Activated gamma-delta T cell treated with Interleukin-2 at 50 U/mL for 16 hours (primary cell): ENCODE results near the gene KAT6B.

Source experiments
- DNase-seq: peaks from one replicate; pipeline ENCODE4 v3.0.0-alpha.2; 2020

KAT6B gene

DNA sequence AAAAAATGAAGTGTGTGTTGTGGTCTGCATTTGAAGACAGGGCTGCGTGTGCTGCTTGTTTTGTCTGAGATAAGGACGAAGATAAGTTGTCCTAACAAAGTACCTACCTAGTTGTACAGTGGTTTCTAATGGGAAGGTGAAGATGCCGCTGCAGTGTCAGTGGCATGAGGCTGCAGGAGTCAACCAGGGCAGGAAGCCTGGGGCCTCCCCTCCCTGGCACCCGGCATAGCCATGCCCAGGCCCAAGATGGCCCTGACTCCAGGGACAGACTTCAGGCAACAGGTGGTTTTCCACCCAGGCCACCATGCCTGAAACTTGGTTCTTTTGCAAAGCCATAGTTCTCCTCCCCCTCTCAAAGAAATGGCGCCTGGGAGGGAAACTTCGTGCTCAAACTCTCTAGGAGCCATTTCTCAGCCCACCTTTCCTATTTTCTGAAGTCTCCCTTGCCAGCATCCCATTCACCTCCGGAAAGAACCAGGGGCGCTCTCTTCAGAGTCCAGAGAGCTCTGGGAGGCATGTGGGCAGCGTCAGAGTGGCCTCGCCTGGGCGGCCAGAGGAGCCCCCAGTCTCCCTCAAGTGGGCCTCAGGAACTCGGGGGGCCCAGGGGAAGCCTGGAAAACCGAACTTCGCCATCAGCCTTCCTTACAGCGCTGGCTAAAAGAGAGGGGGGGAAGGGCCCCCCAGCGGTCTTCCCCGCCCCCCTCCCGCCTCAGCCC is 2.1 kb upstream of the KAT6B start:
- DNase-seq: peak; percentile 20

DNA sequence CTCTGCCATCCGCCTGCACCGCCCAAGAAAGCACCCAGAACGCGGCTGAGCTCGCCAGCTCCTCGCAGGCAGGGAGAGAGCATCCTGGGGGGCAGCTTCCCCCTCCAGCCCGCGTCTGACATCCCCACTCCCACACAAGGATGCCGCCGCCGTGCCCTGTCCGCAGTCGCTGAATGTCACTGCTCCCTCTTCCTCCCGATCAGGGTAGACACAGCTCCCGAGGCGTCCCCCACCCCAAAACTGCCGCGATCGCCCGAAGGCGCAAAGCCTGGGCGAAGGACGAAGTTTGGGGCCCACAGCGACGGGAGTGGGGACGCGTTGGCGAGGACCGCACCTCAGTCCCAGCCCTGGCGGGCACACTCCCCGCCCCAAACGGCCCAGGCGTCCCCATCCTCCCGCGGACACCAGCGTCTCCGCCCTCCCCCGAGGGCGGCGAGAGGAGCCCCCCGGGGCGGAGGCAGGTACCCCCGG is 1.5 kb upstream of the KAT6B start:
- DNase-seq: peak; percentile 40

- peak; percentile 56 for DNase-seq
Observed at GRCh38 chr10:74825371-74826141, 844 bp upstream of the KAT6B start.

GRCh38 chr10:74827045-74827441 is 643 bp downstream of the KAT6B start:
- no peak for DNase-seq

DNA sequence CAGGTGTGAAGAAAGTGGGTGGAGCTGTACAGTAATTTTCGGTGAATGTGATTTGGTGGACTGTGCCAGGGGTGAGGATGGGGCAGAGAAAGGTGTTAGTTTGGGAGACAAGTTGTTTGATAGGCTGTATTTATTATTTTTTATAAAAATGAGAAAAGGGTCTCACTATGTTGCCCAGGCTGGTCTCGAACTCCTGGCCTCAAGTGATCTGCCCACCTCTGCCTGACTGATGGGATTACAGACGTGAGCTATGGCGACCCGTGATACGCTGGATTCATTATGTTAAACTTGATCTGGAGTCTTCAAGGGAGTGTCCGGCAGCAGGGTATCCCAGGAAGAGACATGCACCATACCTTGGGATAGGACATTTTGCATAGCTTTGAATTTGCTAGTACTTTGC is 1.3 kb downstream of the KAT6B start:
- no peak for DNase-seq

- DNase-seq: no peak
Observed at GRCh38 chr10:74828946-74829345, 2.5 kb downstream of the KAT6B start.

DNA sequence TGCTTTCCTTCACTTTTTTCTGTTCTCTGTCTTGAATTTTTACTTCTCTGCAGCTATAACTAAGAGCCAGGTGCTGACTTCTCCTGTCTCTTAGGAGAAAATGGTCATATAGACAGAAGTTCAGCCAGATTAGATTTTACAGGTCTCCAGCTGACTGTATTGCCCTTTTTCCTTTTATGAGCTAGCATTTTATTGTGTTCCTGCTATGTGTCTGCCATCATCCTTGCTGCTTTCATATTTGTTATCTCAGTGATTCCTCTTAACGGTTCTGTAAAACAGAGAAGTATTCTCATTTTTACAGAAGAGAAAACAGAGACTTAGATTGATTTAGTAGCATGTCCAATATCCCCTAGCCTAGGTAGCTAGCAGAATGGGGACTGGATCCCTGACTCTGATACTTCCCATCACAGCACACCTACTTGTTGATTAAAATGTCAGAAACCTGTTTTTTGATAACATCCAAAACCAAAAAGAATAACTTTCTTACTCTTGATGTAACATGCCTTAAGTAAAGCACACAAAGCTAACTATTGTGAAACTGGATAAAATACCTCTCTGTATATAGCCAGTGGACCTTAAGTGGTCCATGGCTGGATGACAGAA is 5.2 kb downstream of the KAT6B start:
- DNase-seq: no peak

GRCh38 chr10:74835963-74836362 is 9.6 kb downstream of the KAT6B start:
- DNase-seq: no peak

GRCh38 chr10:74836877-74837276 is 10.5 kb downstream of the KAT6B start:
- no peak for DNase-seq

GRCh38 chr10:74837743-74838142 is 11.3 kb downstream of the KAT6B start:
- DNase-seq: no peak

GRCh38 chr10:74839708-74840107 is 13.3 kb downstream of the KAT6B start:
- no peak for DNase-seq

DNA sequence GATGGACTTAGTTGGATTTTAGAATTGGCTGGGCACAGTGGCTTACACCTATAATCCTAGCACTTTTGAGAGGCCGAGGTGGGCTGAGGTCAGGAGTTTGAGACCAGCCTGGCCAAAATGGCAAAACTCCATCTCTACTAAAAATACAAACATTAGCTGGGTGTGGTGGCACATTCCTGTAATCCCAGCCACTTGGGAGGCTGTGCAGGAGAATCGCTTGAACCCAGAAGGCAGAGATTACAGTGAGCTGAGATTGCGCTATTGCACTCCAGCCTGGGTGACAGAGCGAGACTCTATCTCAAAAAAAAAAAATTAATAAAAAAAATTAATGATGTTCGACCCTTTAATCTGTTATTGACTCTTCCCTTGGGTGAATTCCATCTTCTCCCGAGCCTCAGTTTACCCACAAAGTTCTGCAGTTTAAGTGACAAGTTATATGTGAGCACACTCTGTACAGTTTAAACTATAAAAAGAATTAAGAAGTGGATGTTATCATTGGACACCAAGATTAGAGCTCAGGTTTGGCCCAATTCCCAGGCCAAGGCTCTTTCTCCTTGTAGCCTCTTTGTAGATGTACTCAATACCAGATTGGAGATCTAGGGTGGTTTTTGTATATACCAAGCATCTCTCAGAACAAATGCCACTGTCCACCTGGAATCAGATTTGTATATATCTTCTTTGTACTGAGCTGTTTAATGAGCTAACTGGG is 15.0 kb downstream of the KAT6B start:
- no peak for DNase-seq

DNA sequence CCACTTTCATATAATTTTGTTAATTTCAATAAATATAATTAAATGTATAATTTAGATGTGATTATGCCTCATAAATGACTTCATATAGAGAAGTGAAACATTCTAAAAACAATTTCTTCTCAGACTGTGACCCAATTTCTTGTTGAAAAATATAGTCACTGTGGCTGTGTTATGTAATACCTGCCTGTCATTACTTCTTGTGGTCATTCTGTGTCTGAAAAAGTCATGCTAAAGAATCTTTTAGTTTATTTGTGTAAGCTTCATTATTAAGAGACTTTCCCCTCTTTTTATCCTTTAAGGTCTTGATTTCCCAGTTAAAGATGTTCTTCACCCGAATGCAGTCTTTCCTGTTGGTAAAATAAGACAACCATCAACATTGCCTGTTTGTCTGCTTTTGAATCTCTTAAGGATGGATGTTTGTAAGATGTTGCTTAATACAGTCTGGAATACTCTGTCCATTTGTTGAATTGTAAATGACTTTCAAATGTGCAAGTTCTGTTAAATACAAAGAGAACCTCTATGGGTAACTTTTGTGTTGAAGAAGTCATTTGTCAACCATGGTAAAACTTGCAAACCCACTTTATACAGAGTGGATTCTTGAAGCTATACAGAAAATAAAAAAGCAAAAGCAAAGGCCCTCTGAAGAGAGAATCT is 16.0 kb downstream of the KAT6B start:
- DNase-seq: no peak

DNA sequence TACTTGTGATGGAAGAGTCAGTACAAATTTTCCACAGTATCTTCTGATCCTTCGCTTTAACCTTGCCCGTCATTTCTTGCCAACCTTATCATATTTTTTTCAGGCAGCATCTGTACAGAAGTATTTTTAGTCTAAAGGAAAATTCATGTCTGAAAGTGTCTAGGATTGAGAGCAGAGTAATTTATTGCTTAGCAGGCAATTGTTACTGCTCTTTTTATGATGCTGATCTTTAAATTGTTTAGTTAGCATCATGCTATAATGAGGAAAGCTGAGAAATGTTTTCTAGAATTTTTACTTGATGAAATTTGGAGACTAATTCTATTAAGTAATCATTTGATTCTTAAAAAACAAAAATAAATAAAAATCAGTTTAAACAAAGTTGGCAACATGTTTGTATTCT is 20.6 kb downstream of the KAT6B start:
- no peak for DNase-seq

DNA sequence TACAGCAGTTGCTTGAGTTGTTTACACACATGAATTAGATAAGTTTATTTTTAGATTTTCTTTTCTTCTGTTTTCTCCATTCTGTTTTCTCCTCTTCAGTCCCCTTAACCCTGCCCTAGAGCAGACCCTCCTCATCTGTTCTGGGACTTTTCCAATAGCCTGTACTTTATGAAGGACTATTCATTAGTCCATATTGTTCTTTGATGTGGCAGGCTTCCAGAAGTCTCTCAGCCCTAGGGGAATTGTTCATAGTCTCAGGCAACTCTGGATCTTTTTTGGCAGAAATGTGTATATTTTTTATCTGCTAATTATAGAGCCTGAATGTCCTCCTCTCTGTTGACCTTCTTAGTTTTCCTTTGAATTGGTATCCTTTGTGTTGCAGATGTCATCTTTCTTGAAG is 25.4 kb downstream of the KAT6B start:
- DNase-seq: no peak

- no peak for DNase-seq
Observed at GRCh38 chr10:74852381-74852780, 26.0 kb downstream of the KAT6B start.

- no peak for DNase-seq
Observed at GRCh38 chr10:74854610-74855009, 28.2 kb downstream of the KAT6B start.

GRCh38 chr10:74855027-74855426 is 28.6 kb downstream of the KAT6B start:
- no peak for DNase-seq

- DNase-seq: no peak
Observed at GRCh38 chr10:74855439-74855838, 29.0 kb downstream of the KAT6B start.

DNA sequence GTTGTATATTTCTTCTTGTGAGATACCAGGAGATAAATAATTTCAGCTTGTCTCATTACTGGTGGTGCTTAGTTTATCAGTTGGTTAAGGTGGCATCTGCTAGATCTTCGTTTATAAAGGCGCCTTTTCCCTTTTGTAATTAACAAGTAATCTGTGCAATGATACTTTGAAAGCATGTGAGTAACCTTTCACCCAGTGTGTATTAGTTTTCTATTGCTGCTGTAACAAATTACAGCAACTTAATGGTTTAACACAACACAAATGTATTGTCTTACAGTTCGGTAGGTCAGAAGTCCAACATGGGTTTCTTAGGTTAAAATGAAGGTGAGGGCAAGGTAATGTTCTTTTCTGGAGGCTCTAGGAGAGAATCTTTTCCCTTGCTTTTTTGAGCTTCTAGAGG is 30.5 kb downstream of the KAT6B start:
- no peak for DNase-seq

- no peak for DNase-seq
Observed at GRCh38 chr10:74857586-74857985, 31.2 kb downstream of the KAT6B start.

GRCh38 chr10:74859546-74859945 is 33.1 kb downstream of the KAT6B start:
- no peak for DNase-seq

- DNase-seq: no peak
Observed at GRCh38 chr10:74862625-74863024, 36.2 kb downstream of the KAT6B start.
